Measurements from ENCODE around the gene SNX7.

The SNX7 gene

DNA sequence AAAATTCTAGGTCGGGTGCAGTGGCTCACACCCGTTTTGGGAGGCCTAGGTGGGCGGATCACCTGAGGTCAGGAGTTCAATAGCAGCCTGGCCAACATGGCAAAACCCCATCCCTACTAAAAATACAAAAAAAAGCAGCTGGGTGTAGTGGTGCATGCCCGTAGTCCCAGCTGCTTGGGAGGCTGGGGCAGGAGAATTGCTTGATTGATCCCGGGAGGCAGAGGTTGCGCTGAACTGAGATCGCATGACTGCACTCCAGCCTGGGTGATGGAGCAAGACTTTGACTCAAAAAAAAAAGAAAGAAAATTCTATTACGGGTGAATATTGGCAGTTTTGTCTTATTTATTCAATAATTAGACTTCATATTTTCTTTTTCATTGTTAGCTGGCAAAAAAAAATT is 62.1 kb downstream of the SNX7 start:
- Mint-ChIP-seq H3K27ac (no peak overlapping the region), H3K27me3 (peaks cover 15% of the 10 kb centered on the region), H3K36me3 (no peaks in the 10 kb centered on the region), H3K9me3 (no peaks in the 10 kb centered on the region), H3K4me3 (no peak overlapping the region), H3K4me1 (no peaks in the 10 kb centered on the region)

DNA sequence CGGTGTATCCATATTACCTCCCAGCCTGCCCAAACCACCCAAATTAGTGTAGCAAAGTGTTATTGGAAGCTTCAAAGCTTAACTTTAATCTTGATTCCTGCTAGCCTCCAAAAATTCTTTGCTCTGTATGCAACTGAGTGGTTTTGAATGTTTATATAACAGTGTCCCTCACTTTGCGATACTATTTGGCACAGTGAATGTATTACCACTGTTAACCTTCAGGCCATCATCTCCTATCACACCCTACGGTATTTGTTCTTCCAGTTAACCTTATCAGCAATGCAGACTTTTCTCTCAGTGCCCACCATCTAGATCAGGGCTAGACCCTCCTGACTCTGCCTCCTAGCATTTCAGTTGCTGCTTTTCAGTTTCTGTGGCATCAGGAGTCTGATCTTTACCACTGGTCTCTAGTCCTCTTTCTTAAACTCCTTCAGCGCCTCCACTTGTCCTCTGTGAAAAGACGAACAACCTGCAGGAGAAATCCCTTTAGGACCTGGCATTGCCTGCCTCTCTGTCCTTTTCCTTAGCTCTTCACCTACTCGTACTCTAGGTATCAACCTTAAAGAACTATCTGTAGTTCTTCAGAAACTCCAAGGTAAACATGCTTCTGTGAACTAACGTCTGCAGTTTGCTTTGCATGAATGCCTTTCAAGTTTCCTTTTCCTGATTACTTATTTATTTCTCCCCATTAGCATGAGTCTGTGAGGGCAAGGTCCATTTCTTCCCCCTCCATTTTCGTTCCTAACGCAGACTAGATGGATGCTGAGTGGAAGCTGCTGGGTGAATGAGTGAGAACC is 71.7 kb downstream of the SNX7 start:
- Mint-ChIP-seq H3K4me3 (no peak overlapping the region), H3K27me3 (peaks cover 12% of the 10 kb centered on the region), H3K9me3 (no peaks in the 10 kb centered on the region), H3K36me3 (no peaks in the 10 kb centered on the region), H3K27ac (no peak overlapping the region), H3K4me1 (no peaks in the 10 kb centered on the region)

DNA sequence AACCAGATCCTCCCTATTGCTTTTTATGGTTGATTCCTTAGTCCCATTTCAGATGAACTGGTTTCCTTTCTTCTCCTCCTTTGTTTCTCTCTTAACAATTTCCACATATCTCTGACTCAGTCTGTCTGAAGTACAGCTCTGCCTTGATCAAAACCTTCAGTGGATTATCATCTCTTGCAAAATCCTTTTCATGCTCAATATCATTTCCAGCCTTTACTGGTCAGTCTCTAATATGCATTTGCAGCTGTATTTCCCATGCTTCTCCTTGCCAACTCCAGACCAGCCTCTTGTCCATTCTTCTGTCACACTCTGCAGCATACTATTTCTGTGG is 72.2 kb downstream of the SNX7 start:
- no peak overlapping the region for H3K4me3 Mint-ChIP-seq
- no peak overlapping the region for H3K27ac Mint-ChIP-seq
- H3K36me3 Mint-ChIP-seq: no peaks in the 10 kb centered on the region
- peaks cover 12% of the 10 kb centered on the region for H3K27me3 Mint-ChIP-seq
- H3K4me1 Mint-ChIP-seq: no peaks in the 10 kb centered on the region
- no peaks in the 10 kb centered on the region for H3K9me3 Mint-ChIP-seq

DNA sequence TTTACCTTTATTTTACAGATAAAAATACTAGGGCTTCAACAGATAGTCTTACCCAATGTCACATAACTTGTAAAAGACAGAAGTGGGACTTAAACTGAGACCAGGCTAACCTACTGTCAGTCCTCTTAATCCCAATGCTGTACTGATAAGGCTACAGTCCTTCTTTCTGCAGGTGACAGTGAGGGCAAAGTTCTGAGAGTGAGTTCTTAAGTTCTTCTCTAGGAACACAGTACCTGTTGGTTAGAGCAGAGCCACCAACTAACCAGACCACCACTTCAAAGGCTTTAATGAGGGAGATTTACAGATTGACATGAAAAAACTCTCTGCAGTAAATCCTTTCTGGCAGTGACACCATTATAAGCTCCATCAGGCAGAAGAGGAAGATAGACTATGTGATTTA is 74.2 kb downstream of the SNX7 start:
- Mint-ChIP-seq H3K27ac (no peak overlapping the region), H3K4me1 (no peaks in the 10 kb centered on the region)

DNA sequence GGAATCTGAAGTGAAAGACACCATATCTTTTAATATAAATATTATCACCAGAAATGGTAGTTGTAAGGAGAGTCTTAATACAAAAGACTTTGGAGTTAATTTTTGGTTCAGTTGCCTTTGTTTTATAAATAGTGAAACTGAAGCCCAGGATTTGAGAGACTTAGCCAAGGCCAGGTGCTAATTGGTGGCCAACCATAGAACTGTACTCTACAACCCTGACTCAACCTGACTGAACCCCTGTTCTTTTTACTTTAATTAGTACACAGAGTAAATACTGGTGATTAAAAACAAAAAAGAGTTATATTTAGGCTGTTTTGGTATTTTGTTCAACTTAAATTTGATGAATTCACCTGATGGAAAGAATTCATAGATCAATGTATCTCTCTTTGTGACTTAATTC is 76.3 kb downstream of the SNX7 start:
- H3K27me3 Mint-ChIP-seq: peaks cover 7% of the 10 kb centered on the region
- H3K4me3 Mint-ChIP-seq: no peak overlapping the region
- no peaks in the 10 kb centered on the region for H3K4me1 Mint-ChIP-seq
- H3K27ac Mint-ChIP-seq: no peak overlapping the region
- no peaks in the 10 kb centered on the region for H3K9me3 Mint-ChIP-seq
- no peaks in the 10 kb centered on the region for H3K36me3 Mint-ChIP-seq

More for the DNA sequence above, 74.2 kb downstream of the SNX7 start:
- Mint-ChIP-seq H3K36me3 (no peaks in the 10 kb centered on the region), H3K9me3 (no peaks in the 10 kb centered on the region), H3K27me3 (peaks cover 9% of the 10 kb centered on the region), H3K4me3 (no peak overlapping the region)

DNA sequence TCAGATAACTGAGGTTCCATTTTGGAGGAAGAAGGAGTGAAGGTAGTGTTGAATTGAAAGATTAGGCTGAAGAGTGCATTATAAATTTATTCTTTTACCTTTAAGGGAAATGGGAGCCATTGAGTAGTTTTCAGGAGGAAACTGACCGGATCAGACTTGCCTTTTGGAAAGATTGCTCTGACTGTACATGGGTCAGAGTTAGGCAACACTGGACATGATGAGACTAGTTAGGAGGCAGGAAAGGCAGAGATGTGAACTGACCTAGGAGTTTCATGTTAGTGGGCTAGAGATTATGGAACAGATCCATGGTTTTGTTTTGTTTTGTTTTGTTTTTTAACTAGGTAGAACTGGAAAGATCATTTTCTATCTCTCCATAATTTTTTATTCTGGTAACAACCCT is 78.2 kb downstream of the SNX7 start:
- Mint-ChIP-seq H3K27me3 (peaks cover 6% of the 10 kb centered on the region), H3K9me3 (no peaks in the 10 kb centered on the region), H3K4me3 (no peak overlapping the region), H3K36me3 (no peaks in the 10 kb centered on the region), H3K4me1 (no peaks in the 10 kb centered on the region), H3K27ac (no peak overlapping the region)

DNA sequence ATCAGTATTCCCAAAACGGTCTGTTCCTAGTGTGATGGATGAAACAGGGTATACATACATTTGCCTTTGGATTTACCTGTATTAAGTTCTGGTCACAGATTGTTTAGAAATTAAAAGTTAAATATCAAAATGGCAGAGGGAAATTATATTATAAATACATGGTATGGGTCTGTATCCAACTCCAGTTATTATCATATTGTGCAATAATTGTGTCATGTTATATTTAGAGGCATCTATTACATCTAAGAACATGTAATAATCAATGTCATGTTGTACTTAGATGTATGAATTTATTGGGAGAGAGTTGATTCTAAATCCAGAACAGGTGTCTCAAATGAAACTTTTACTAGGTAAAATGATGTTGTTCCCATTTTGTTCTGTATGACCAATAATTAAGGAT is 79.6 kb downstream of the SNX7 start:
- H3K4me1 Mint-ChIP-seq: no peaks in the 10 kb centered on the region
- no peaks in the 10 kb centered on the region for H3K9me3 Mint-ChIP-seq
- H3K4me3 Mint-ChIP-seq: no peak overlapping the region
- no peak overlapping the region for H3K27ac Mint-ChIP-seq
- H3K27me3 Mint-ChIP-seq: peaks cover 5% of the 10 kb centered on the region
- H3K36me3 Mint-ChIP-seq: no peaks in the 10 kb centered on the region

DNA sequence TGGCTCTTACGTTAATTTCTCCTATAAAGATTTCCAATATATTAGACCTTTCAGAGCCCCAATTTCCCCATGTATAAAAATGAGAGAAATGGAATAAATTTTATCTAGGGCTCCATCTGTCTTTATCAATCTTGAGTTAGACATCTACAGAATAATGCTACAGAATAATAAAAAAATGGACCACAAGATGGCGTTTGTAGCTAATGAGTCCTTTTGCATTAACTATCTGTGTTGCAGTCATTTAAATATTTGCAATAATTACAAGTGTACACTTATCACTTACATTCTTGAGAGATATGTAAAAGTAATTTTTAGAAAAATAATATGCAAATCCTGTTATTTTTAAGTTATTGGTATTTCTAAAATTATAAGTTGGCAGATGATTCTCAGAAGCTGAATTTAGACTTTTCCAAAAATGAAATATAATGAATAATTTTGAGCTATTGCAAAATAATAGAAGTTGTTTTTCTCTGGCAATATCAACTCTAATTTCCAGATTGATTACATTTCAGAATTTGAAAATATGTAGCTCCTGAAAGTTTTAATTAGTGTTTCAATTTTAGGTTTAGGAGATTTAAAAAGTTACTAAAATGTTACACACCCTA is 87.7 kb downstream of the SNX7 start:
- H3K36me3 Mint-ChIP-seq: no peaks in the 10 kb centered on the region
- H3K4me1 Mint-ChIP-seq: no peaks in the 10 kb centered on the region
- no peak overlapping the region for H3K4me3 Mint-ChIP-seq
- no peaks in the 10 kb centered on the region for H3K27me3 Mint-ChIP-seq
- H3K27ac Mint-ChIP-seq: no peak overlapping the region
- H3K9me3 Mint-ChIP-seq: no peaks in the 10 kb centered on the region

DNA sequence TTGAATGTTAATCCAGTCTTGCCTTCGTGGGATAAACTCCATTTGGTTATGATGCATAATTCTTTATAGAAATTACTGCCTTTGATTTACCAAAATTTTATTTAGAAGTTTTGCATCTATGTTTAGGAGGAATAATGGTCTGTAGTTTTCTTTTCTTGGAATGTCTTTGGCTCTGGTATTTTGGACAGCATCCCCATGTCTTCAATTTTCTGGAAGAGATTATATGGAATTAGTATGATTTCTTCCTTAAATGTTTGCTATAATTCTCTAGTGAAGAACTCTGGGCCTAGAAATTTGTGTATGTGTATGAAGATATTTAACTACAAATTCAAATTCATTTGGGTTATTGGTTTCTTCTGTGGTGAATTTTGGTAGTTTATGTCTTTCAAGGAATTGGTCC is 92.7 kb downstream of the SNX7 start:
- H3K27ac Mint-ChIP-seq: no peak overlapping the region
- no peaks in the 10 kb centered on the region for H3K36me3 Mint-ChIP-seq
- no peaks in the 10 kb centered on the region for H3K9me3 Mint-ChIP-seq
- H3K4me1 Mint-ChIP-seq: no peaks in the 10 kb centered on the region
- no peak overlapping the region for H3K4me3 Mint-ChIP-seq
- H3K27me3 Mint-ChIP-seq: no peaks in the 10 kb centered on the region

DNA sequence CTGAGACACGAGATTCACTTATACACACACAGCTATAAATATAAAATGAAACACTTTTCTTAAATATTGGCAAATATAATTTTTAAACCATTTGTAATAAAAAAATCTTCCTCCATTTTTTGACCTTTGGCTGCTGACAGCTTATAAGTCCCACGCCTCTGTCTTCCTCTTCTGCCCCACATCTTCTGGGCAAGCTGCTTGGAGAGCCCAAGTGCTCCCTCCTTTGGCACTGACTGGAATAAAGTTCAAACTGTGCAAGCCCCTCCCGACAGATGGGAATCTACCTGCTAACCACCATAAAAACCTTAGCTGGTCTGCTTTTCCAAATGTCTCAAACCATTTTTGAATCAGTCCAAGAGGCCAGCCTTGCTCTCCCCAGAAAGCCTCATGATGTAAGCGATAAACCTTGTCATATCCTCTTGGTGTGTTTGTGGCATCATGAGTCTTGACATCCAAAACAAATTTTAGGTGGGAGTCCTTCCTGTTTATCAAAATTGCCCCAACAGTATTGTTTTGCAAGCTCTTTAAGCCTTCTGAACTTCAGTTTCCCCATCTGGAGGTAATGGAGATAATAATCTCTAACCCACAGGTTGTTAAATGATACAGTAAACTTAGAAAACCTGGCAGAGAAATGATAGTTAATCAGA is 99.8 kb downstream of the SNX7 start:
- Mint-ChIP-seq H3K9me3 (no peaks in the 10 kb centered on the region), H3K4me1 (no peaks in the 10 kb centered on the region), H3K27me3 (no peaks in the 10 kb centered on the region), H3K27ac (no peak overlapping the region), H3K4me3 (no peak overlapping the region), H3K36me3 (no peaks in the 10 kb centered on the region)

DNA sequence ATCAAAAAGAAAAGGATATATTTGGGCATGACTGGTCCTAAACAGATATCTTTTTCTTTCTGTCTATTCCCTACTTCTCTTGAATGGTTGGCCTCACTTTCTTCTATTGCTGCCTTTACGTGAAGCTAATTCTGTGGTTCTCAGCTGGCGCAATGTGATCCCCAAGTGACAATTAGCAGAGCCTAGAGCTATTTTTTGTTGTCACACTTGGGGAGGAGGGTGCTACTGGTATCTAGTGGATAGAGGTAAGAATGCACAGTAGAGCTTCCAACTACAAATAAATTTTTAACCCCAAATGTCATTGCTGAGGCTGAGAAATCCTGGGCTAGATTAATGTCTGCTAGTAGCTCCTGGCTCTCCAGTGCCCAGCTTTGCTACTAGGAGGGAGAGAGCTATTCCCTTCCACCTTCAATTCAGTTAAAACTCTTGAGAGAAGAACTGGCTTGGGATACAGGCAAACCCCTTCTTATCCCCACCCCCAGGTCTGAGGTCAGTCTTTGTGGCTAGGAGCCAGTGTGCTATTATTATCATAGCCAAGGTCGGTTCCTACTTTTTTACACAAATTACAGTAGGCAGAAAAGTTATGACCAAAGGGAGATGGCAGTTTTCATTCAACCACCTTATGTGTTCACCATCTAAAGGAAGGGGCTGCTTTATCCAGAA is 102.1 kb downstream of the SNX7 start:
- Mint-ChIP-seq H3K9me3 (no peaks in the 10 kb centered on the region), H3K27ac (no peak overlapping the region), H3K4me1 (no peaks in the 10 kb centered on the region), H3K36me3 (no peaks in the 10 kb centered on the region), H3K4me3 (no peak overlapping the region), H3K27me3 (no peaks in the 10 kb centered on the region)

DNA sequence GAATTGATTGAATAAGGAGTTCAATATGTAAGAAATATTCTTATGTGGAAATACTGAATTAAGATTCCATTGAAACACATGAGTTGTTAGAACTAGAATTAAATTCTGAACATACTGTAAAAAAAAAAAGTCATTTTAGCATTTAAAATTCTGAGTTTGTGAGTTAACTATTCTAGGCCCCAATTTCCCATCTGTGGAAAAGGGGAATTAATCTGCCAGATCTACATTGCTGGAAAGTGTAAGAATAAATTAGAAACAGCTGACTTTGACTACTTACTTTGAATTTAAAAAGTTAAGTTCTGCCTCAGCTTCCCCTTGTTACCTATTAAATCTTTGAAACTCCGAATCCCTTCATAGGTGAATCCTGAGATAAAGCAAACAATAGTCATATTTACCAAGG is 103.0 kb downstream of the SNX7 start:
- Mint-ChIP-seq H3K27ac (no peak overlapping the region), H3K27me3 (no peaks in the 10 kb centered on the region), H3K36me3 (no peaks in the 10 kb centered on the region), H3K4me1 (no peaks in the 10 kb centered on the region), H3K9me3 (no peaks in the 10 kb centered on the region), H3K4me3 (no peak overlapping the region)

DNA sequence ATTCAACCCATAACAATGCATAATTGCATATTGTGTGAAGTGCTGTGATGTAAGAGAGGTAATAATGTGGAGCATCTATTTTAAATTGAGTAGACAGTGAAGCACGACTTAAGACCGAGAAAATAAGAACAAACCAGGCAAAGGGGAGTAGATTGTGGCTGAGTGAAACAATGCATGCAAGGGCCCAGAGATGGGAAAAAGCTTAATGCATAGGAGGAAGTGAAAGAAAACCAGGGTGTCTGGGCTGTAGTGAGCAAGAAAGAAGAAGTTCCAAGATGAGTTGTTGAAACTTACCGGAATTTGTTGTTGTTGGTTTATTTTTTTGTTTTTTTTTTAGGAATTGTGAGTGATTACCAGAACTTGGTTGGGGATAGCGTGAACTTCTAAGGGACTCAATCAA is 104.7 kb downstream of the SNX7 start:
- H3K9me3 Mint-ChIP-seq: no peaks in the 10 kb centered on the region
- no peaks in the 10 kb centered on the region for H3K4me1 Mint-ChIP-seq
- no peak overlapping the region for H3K4me3 Mint-ChIP-seq
- no peaks in the 10 kb centered on the region for H3K36me3 Mint-ChIP-seq
- H3K27me3 Mint-ChIP-seq: no peaks in the 10 kb centered on the region
- no peak overlapping the region for H3K27ac Mint-ChIP-seq

DNA sequence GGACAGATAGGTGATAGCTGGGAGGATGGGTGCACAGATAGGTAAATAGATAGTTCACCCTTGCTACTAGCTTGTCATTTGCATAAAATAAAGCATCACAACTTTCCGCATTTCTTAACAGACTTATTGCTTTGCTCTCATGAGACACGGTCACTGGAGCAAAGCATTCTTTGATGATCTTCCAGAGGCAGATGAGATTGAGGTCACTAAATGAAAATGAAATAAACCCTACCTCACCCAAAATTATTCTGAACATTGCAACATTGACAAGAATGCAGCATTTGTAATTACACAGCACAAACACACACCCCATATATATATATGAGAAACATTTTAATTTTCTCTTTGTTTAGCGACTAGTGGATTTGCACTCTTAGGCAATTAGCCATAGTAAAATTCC is 107.6 kb downstream of the SNX7 start:
- Mint-ChIP-seq H3K4me3 (no peak overlapping the region), H3K36me3 (no peaks in the 10 kb centered on the region), H3K27me3 (no peaks in the 10 kb centered on the region), H3K4me1 (no peaks in the 10 kb centered on the region), H3K9me3 (no peaks in the 10 kb centered on the region), H3K27ac (no peak overlapping the region)

DNA sequence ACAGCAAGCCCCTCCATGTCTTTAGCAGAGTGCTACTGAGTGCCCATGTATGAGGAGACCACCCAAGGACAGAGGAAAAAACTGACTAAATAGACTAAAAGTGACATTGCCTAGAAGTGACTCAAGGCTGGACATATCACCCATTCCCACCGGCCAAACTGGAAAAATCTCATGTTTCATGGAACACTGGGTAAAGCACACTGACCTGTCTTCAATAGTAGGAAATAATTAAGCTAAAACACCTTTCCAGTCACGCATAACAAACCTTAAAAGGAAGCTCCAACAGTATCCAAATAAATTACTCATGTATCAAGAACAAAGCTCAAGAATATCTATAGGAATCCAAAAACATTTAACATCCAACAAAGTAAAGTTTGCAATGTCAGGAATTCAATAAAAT is 120.4 kb downstream of the SNX7 start:
- Mint-ChIP-seq H3K36me3 (peaks cover 5% of the 10 kb centered on the region), H3K27ac (no peak overlapping the region), H3K4me3 (no peak overlapping the region), H3K4me1 (no peaks in the 10 kb centered on the region), H3K9me3 (peaks cover 4% of the 10 kb centered on the region), H3K27me3 (peaks cover 5% of the 10 kb centered on the region)

DNA sequence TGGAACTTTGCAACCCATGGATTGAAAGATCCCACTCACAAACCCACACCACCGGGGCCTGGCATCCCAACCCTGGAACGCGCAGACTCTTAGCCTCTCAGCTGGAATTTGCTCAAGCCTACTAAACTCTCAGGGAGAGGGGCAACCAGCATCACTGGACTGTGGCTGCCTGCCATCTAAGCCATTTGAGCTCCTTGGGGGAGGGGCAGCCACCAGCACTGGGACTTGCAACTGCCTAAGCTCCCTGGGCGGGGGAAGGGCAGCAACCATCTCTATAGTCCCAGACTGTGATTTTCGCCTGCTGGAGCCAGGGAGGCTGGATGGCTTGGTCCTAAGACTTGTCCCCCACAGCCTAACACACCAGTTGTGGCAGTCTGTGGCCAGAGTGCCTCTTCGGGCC is 122.3 kb downstream of the SNX7 start:
- peaks cover 4% of the 10 kb centered on the region for H3K9me3 Mint-ChIP-seq
- H3K27ac Mint-ChIP-seq: no peak overlapping the region
- H3K36me3 Mint-ChIP-seq: peaks cover 5% of the 10 kb centered on the region
- no peaks in the 10 kb centered on the region for H3K4me1 Mint-ChIP-seq
- peaks cover 2% of the 10 kb centered on the region for H3K27me3 Mint-ChIP-seq
- no peak overlapping the region for H3K4me3 Mint-ChIP-seq

Measured in activated naive CD4-positive, alpha-beta T cell treated with anti-CD3 and anti-CD28 coated beads, Interleukin-2, amount 50 U/mL, for 24 hours (primary cell).